ENCODE data around the gene GUCA1A.

DNA sequence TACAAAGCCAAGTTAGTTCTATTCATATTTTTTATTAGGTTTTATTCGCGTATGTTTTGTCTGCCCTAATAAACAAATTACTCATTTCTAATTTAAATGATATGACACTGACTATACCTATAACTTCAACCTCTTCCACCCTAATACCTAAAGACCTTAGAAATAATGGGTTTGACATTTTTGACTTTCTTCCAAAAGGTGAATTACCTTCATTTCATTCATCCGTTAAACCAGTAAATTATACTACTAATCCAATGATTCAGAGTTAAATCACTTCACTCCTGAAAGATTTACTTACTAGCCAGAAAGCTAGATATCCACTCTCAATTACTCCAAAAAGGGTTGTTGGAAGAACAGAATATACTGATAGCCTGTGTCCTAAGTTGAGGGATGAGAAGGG is 39.3 kb downstream of the GUCA1A start:
- TF ChIP-seq, protein P1, sequence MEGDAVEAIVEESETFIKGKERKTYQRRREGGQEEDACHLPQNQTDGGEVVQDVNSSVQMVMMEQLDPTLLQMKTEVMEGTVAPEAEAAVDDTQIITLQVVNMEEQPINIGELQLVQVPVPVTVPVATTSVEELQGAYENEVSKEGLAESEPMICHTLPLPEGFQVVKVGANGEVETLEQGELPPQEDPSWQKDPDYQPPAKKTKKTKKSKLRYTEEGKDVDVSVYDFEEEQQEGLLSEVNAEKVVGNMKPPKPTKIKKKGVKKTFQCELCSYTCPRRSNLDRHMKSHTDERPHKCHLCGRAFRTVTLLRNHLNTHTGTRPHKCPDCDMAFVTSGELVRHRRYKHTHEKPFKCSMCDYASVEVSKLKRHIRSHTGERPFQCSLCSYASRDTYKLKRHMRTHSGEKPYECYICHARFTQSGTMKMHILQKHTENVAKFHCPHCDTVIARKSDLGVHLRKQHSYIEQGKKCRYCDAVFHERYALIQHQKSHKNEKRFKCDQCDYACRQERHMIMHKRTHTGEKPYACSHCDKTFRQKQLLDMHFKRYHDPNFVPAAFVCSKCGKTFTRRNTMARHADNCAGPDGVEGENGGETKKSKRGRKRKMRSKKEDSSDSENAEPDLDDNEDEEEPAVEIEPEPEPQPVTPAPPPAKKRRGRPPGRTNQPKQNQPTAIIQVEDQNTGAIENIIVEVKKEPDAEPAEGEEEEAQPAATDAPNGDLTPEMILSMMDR (IDR thresholded peaks at IDR 0.05): no peak
- no peak for TF ChIP-seq POLR2A (IDR thresholded peaks at IDR 0.05)

Data from right lobe of liver (tissue), 4 donors.